Measurements from ENCODE around the gene FAM24B.

FAM24B gene

GRCh38 chr10:122822973-122823690 lies 56.2 kb downstream of the FAM24B start:
- no peak for DNase-seq

- DNase-seq = no peak
Measured at GRCh38 chr10:122821808-122822207, 57.6 kb downstream of the FAM24B start.

GRCh38 chr10:122815458-122815857 lies 63.9 kb downstream of the FAM24B start:
- no peak for DNase-seq

DNA sequence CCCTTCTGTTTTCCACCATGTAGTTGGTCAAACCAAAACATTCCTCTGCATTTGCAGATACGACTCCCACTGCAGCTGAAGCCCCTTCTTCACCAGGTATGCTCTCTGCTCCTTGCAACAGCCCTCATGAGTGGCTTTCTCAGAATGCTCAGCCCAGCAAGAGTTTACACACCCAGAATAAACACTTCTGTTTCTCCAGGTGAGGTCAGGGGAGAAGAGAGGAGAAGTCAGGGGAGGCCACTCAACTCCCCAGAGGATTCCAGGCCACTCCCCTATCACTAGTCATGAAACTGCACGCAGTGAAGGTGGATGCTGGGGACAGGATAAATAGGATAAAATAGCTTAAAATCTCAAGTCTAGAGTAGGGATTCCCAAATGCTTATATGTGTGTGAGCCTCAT lies 64.9 kb downstream of the FAM24B start:
- no peak for DNase-seq

DNA sequence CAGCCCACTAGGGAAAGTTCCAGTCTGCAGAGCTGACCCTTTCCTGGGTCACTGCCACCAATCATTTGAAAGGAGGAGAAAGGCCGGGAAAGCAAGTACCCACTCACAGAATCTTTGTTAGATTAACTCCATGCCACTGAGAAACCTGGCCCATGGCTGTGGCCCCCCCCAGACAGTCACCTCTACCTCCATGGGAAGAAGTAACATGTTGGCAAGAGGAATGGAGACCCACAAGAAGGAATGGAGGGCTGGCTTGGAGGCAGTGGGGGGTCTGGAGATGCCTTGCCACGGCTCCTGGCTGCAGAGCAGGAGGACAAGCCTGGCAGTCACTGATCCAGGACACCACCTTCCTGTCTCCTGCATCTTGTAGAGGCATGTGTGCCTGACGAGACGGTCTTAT lies 66.6 kb downstream of the FAM24B start:
- DNase-seq = no peak

DNA sequence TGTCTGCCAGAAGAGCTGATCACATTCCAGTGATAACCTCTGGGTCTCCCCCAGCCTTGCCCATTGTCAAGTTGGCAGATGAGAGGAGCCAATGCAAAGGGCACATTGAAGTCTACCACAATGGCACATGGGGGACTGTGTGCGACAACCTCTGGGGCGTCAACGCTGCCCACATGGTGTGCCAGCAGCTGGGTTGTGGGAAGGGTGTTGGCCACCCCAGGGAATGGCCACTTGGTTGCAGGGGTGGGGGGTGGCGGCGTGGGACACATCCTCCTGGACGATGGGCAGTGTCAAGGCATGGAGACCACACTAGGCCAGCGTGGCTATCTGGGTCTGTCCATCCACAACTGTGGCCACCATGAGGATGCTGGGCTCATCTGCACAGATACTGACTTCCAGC lies 77.1 kb downstream of the FAM24B start:
- DNase-seq = no peak

Data from DMS 273 treated with DMSO at 0.1 percent for 48 hours (cell line).